Islet precursor cell (in vitro differentiated cells): ENCODE measurements around the gene TNNI3K.

Experiments
- DNase-seq: peaks from one replicate; pipeline ENCODE4 v3.0.0-alpha.2; 2018

The TNNI3K gene

DNA sequence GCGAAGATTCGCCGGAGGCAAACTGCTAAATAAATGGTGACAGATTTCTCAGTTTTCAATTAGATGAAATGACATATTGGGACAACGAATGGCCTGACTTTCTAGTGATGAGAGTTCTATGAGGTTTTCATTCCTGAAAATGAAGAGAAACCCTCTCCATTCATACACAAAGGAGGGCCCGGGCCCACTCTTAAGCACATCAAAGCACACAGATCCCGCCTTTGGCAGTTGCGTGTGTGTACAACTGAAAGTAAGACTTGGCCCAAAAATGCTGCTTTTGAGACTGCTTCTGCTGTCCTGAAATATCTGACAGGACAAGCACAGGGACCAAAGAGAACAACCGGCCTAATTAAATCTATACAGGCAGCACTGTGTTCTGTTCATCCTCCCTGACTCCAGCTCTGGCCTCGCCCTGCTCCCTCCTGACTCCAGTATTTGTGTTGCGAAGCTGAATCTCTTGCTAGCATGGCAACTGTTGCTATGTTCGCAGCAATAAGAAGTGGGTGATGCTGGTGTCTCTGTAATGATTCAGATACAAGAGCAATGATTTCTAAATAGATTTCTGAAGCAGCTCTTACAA lies 269.8 kb downstream of the TNNI3K start:
- DNase-seq = peak; percentile 61

DNA sequence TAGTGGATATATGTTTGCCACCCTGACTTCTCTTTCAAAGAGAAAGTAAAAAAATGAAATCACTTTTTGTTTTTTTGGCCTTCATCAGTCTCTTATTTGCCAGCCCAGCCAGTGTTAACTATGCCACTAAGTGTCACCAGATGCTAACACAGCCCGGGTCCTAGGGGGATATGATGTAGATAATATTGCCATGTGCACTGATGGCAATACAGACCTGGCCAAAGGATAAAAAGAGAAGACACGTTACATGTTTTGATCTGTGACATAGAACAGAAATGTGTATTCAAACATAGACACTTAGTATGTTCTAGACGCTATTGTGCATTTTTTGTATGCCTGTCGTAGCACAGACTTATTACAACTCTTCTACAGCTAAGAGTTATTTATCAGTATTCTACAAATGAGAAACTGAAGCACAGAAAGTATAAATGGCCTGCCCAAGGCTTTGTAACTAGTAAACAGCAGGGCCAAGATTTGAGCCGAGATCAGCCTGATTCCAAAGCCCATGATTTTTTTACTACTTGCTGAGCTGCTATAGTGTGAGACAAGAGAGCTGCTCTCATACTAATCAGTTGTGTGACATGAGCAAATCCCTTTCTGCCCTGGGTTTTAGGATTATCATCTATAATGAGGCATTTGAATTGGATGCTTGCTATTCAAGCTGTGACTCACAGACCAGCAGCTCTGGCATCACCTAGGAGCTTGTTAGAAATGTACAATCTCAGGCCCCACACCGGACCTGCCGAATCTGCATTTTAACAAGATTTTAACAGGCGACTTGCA lies 270.9 kb downstream of the TNNI3K start:
- no peak for DNase-seq

DNA sequence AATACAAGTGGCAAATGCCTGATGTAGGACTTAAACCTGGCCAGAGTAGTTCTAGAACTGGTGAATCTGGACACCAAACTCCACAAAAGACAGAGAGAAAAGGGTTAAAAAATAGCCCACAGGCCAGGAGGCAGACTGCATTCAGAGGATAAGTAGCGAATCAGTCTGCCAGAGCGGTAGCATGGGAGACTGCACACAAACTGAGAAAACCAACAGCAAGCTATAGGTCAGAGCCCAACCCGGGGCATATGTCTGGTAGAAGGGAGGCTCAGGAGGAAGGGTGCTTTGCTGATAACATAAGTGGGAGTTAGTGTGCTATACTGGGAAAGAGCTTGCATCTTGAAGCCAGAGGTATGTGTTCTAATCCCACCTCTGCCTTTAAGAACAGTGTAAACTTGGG lies 273.3 kb downstream of the TNNI3K start:
- peak; percentile 61 for DNase-seq

DNA sequence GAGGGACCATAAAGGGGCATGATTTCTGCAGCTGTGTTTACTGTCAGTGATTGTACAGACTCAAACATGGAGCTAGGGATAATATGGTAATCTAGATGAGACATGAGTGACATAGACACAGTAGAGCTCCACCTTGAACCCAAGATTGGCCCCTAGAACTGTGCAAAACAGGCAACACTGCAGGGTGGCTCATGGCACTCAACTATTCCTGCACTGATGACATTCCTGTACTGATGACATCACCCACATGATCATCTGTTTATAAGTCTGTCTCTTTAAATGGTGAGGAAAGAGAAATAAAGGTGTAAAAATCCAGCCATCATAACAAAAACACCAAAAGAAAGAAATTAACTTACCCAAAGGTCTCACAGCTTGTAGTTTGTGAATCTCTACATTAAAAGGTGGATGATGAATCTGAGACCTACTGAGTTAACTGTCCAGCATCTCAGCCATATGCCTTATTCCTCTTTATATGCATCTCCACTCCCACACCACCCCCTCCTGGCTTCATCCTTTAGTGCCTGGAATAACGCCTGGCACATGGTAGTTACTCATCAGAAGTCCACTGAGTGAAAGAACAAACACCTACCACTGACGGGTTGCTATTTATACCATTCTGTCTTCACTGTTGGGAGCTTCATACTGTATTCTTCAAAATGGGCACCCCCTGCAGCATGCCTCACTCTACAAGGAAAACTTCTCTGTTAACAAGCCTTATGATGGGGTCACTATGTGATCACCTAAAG lies 277.2 kb downstream of the TNNI3K start, which contains the start of gene LRRC53:
TSS of gene LRRC53 (minus strand) at position 442 of the 746 bp plus-strand sequence. CDS start 29,262 bp downstream, outside the sequence.
- DNase-seq = no peak

DNA sequence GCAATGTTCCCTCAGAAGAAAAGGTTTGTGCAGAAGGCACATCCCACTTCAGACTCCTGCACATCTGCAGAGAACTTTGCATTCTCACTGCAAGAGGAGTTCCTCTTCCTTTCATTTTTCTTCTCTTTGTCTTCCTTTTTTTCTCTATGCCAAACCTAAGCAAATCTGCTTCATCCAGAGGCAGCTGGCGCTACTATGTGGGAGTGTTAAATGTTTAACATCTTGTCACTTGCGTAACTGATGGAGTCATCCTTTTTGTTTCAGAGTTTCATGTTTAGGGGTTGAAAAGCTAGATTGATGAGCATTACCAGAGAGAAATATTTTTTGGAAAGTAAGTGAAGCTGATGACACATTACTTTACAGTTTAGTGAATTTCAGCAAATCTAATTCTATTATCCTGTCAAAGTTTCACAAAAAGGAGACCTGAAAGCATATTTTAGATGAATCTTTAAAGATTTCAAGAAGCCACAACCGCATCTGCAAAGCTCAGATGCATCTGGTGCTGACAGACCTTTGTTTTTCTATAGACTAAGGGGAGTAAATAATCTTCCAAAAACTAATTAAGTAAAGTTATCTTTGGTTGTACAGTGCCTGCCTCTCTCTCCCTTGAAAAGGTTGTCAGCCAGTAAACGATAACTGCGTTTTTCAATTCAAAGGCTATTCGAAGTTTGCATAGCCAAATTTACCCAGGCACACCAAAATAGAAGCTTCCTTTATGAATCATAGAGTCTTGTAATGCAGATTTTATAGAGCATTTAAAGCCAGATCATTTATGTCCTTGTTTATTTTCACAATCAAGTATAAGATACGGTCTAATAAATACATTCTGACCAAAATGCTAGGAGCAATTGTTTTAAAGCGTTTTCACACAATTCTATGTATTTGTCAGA lies 278.5 kb downstream of the TNNI3K start:
- DNase-seq = no peak

DNA sequence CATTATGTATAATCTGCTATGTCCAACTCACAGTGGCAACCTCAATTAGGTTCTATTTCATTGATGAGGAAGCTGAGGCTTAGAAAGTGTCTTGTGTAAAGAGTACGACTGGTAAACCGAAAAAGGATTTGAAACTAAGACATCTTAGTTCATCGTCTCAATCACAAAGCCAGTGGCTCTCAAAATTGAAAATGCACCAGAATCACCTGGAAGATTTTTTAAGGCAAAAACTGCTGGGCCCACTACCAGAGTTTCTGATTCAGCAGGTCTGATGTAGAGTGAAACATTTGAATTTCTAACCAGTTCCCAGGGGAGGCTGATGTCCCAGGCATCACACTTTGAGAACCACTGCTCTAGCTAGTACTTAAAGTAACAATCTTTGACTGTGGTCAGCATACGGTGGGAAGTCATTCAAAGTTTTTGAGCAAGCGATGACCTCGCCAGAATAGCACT lies 282.4 kb downstream of the TNNI3K start:
- peak; percentile 57 for DNase-seq

DNA sequence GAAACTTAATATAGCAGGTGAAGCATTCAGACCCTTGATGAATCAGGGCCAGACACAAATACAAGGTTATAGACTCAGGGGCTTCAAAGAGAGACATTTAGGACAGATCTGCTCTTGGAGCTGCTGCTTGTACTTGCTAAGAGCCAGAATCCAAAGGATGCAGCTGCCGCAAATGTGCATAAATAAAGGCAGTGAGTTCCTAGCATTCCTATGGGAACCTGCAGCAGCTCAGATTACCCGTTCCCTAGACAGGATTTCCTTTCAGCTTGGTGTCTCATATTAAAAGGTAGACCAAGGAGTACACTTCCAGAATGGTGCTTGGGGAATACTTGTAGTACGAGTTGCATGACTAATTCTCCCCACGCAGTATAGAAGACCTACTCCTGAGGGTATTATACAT lies 287.0 kb downstream of the TNNI3K start:
- peak; percentile 92 for DNase-seq

DNA sequence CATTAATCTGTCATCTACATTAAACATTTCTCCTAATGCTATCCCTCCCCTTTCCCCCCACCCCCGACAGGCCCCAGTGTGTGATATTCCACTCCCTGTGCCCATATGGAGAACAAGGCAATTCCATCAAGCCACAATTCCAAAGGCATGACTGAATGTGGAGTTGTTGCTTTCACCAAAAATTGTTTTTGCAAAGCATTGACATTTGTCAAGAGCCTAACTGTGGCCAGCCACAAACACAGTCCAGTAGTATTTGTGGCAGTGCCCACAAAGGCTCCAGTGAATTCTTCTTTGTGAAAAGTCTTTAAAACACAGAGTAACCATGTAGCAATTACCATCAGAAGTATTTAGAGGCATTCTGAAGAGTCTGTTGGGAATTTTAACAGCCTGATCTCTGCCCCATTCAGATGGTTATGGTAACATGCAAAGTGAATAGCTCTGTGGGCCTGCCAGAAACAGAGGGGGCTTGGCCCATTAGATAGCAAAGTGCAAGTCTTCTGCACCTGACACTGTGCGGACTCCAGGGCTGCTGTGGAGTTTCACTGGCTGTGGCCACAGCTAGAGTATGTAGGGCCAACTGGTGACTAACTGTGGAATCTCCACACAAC lies 288.8 kb downstream of the TNNI3K start:
- peak; percentile 76 for DNase-seq

DNA sequence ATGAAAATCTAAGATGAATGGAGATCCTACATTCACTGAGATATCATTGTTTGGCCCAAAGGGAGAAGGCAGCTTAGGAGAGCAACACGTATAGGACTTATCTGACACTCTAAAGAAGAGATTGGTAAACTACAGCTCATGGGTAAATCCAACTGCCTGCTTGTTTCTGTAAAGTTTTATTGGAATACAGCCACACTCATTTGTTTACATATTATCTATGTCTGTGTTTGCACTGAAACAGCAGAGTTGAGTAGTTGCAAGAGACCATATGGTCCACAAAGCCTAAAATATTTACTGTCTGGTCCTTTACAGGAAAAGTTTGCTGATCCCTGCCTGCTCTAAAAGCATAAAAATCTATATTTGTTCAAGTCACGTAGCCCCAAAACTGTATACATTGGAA lies 291.5 kb downstream of the TNNI3K start:
- DNase-seq = no peak

DNA sequence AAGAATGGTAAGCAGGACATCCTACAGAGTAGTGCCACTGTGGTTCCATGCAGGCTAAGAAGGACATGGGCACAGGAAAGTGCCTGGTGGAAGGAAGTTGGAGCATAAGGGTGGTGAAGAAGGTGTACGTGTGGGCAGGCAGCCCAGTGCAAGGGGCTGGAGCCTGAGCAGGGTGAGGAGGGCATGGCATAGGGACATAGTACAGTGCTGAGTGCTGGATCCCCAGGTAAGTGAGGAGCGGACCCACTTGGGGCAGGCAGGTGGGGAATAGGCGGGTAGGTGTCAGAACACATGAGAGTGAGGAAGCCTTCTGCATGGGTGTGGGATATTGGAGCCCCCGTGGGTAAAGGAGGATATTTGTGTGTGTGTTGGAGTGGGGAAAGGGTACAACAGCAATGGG lies 292.9 kb downstream of the TNNI3K start:
- no peak for DNase-seq

DNA sequence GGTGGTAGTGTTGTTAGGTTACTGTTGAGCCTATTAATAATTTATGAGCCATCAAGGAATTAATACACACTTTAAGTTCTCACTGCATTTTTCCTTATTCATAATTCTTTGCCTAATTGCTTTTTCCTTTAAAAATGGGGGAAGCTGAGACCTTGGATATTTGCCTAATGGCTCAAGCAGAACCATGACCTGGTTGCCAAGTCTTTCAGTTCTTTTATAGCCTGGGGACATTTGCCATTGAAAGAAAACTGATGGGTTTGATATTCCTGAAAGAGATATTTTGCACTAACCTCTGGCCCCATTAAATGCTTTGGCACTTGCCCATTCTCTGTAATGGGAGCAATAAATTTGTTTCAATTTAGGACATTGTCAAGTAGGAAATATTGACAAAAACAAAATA lies 295.7 kb downstream of the TNNI3K start:
- DNase-seq = no peak

DNA sequence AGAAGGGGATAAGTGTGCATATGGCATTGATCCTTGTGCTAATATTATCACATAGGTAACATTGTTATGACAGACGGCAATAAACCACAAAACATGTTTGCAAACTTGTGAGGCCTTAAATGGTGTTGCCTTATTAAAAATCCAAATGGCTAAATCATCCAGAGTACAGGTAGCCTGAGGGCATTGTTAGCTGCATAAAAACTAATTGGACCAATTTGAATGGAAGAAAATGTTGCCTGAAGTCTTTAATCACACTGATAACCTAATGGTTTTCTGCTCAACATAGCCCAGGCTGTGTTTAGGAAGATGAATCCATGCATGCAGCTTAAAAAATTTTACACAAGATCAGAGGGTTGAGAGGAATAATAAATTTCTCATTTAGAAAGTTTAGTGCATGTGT lies 296.6 kb downstream of the TNNI3K start:
- DNase-seq = no peak

DNA sequence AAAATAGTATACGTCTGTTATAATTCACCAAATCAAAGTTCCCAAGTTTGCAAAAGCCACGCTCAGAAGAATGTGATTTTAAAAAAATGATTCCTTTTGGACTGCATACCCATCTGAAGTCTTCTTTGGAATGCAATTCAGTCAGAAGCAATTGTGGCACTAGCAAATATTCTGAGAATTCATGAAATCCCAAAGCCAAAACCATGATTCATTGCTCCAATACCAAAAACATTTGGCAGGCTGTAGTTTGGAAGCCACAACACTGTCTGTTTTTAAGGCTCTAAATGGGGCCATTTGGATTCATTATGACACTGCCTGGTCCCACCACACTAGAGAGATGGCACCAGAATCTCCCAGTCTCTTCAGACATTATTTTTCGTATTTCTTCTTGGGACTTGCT lies 299.1 kb downstream of the TNNI3K start:
- peak; percentile 57 for DNase-seq

DNA sequence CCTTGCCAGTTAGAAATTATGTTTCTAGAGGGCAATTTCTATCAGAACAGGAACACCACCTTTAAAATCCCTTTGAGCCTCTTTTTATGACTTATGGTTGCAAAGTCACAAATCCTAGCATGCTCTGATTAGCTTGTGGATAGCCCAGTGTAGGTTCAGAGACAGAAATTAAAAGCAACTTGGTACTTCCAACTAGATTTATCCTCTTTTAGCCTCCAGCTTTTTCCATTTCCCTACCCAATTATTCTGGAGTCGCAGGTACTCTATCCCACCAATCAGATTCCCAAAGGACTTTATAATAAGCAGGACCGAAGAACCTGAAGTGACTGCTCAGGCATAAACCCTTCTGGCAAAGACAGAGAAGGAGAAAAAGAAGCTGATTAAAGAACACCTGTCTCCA lies 310.6 kb downstream of the TNNI3K start:
- DNase-seq = no peak

DNA sequence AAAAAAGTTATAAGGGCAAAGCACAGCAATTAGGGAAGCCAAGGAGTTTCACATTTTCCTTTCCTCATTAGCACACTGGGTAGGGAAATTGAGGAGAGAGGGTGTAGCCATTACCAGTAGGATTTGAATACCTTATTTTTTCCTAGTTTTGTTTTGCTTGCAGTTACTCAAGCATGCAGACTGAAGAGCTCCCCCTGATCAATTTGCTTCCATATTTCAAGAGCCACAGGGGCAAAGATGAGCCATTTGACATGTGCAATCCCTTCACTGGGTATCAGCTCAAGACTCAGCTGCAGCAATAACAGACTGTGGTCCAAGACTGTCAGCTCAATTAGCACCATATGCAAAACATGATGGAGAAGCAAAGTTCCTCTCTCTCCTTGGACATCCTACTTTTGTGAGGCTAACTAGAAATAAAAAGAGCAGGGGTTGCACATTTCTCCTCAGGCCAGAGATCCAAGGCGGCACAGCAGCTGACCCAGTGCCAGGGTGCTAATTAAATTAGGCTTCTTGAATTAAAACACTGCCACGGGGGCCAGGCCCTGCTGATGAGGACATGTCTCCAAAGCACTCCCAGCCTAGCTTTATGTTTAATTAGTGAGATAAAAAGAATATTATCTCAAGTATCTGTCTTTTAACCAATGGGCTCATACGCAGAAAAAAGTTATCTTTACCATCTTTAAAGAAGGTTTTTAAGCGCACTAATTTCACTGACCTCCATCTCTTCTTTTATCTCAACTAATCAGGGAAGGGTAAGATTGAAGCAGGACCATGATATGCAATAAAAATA lies 314.0 kb downstream of the TNNI3K start:
- no peak for DNase-seq

DNA sequence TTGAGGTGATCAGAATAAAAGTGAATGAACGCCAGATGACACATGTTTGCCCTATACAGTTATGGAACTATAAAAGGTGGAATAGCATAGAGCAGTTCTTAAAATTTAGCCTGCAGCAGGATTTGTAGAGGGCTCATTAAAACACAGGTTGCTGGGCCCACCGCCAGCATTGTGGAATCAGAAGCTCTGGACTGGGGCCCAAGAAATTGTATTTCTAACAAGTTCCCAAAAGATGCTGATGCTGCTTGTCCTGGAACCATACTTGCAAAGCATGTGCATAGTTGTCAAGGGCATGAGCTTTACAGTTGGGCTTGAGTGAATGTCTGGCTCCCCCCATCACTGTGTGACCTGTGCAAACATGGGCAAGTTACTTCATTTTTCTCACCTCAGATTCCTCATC lies 314.7 kb downstream of the TNNI3K start:
- DNase-seq = no peak

DNA sequence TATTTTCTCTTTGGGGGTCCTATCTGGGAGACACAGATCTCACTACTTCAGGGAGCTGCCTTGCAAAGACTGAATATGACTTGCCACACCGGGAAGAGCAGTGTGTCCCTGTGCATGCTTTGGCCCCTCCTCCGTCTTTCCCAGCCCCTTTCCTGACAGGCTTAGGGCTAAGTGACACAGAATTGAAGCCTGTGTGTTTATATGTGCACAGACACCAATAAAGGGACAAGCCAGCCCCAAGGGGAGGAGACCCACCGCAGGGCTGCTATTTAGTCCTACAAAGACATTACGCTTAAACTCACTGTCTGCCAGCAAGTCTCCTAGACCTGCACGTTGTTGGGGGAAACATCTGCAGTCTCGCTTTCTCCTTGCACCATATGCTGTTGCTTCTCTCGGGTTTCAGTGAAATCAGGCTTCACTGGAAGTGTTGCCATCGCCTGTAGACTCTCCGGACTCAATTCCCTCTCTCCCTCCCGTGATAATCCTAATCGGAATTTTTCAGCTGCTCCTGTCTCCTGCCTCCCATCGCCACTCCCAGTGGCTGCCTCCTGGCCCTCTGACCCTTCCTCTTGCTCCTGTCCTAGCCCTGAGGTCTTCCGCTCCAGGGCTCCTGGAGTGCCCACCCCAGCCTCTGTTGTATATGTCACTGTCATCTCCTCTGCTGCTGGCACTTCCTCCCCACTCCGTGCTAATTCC lies 335.8 kb downstream of the TNNI3K start:
- peak; percentile 63 for DNase-seq

DNA sequence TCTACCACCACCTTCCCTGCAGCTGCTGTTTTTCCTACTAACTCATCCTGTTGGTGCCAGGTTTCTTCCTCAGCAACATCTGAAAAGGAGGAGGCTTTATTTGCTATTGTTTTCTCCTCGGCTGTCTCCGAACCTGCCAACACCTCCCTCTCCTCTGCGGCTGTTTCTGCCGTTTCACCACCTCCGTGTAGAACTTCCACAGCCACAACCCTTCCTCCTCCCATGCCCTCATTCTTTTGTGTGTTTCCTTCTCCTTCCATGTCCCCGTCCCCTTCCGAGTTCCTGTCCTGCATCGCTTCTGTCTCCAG lies 336.3 kb downstream of the TNNI3K start:
- DNase-seq = no peak

DNA sequence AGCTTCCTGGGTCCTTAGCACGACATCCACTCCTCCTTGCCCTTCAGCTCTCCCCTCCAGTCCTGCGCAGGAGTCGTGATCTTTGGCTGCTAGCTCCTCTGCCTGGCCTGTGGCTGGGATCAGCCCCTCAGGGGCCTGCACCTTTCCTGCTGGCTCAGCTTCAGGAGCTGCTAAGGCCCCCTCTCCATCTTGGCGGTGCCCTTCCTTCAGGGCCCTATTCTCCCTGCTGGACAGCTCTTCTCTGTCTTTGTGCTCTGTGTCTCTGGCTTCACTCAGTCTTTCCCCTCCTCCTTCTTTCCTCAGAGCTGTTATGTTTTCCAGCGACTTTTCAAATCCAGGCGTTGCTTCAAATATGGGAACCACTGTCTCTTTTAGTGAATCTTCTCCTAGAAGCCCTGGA lies 336.7 kb downstream of the TNNI3K start:
- peak; percentile 56 for DNase-seq

DNA sequence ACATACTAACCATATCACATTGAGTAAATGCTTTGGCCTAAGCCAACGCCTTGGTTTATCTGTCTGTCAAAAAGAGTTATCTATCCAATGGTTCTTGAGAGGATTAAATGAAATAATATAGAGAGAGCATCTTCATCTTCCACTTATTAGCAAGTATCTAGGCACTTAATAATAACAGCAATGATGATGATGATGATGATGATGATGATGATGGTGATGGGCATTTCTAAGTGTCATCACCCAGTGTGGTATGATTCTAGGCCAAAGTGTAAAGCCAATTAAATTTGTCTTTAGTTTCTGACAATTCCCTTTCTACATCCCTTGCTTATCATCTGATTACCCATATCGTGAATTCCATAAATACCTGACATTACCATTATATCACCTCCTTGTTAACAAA lies 342.9 kb downstream of the TNNI3K start:
- DNase-seq = no peak

DNA sequence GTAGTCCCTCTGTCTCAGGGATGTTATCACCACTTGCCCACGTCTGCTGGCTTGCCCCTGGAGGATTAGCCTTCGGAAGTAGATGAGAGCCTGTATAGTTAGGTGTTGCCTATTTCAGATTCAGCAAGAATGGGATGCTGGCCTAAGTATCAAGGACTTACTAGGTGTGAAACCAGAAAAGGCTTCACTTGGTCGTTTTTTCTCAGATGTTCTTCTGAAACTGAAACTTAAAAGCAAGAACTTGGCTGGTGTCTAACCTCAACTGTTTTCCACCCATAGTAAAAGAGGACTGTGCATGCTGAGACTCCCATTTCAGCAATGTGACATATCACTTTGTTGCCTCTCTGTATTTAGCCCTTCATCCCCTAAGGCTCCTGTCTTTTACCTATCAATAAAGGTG lies 344.2 kb downstream of the TNNI3K start:
- no peak for DNase-seq
